ENCODE results near the gene AATK.

Gene AATK

DNA sequence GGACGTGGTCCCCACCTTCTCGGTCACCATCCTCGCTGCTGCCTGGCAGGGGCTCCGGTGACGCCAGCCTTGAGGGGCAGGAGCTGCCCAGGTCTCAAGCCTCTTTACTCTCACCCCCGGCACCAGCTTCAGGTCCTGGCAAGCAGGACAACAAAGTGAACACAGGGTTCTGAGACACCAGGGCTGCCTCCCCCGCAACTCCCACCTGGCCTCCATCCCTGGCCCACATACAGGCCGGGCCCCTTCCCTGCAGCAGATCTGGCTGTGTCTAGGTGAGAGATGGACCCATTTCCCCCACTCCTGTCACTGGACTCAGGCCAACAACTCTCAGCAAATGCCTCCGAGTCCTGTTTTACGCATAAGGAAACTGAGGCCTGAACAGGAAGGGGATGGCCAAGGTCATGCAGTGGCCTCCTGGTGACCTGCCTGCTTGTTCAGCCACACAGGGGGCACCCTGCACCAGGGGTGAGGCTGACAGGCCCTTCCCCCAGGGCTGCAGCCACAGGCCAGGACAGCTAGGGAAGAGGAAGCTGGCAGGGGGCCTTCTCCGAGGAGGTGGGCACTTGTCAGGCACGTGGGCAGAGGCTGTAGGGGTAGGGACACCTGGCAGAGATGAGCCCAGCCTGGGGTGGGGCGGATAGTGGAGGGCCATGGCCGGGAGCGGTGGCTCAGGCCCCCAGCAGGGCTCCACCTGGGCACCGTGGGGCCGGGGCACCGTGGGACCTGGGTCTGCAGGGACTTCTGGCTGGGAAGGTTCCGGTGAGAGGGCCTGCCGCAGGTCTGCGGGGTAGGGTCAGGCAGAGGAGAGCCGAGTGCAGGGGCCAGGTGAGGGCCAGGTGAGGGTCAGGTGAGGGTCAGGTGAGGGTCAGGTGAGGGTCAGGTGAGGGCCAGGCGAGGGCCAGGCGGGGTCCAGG, 47.5 kb downstream of the AATK start:
- no peak for TF ChIP-seq SPI1 (IDR thresholded peaks at IDR 0.05; ENCODE audit: borderline replicate concordance, low read depth)
- TF ChIP-seq, protein P1, sequence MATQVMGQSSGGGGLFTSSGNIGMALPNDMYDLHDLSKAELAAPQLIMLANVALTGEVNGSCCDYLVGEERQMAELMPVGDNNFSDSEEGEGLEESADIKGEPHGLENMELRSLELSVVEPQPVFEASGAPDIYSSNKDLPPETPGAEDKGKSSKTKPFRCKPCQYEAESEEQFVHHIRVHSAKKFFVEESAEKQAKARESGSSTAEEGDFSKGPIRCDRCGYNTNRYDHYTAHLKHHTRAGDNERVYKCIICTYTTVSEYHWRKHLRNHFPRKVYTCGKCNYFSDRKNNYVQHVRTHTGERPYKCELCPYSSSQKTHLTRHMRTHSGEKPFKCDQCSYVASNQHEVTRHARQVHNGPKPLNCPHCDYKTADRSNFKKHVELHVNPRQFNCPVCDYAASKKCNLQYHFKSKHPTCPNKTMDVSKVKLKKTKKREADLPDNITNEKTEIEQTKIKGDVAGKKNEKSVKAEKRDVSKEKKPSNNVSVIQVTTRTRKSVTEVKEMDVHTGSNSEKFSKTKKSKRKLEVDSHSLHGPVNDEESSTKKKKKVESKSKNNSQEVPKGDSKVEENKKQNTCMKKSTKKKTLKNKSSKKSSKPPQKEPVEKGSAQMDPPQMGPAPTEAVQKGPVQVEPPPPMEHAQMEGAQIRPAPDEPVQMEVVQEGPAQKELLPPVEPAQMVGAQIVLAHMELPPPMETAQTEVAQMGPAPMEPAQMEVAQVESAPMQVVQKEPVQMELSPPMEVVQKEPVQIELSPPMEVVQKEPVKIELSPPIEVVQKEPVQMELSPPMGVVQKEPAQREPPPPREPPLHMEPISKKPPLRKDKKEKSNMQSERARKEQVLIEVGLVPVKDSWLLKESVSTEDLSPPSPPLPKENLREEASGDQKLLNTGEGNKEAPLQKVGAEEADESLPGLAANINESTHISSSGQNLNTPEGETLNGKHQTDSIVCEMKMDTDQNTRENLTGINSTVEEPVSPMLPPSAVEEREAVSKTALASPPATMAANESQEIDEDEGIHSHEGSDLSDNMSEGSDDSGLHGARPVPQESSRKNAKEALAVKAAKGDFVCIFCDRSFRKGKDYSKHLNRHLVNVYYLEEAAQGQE (IDR thresholded peaks at IDR 0.05; ENCODE audit: insufficient replicate concordance, low read depth), result no peak
- no peak for TF ChIP-seq POLR2AphosphoS5 (IDR thresholded peaks at IDR 0.05; ENCODE audit: low read depth)
- TF ChIP-seq, protein P2, sequence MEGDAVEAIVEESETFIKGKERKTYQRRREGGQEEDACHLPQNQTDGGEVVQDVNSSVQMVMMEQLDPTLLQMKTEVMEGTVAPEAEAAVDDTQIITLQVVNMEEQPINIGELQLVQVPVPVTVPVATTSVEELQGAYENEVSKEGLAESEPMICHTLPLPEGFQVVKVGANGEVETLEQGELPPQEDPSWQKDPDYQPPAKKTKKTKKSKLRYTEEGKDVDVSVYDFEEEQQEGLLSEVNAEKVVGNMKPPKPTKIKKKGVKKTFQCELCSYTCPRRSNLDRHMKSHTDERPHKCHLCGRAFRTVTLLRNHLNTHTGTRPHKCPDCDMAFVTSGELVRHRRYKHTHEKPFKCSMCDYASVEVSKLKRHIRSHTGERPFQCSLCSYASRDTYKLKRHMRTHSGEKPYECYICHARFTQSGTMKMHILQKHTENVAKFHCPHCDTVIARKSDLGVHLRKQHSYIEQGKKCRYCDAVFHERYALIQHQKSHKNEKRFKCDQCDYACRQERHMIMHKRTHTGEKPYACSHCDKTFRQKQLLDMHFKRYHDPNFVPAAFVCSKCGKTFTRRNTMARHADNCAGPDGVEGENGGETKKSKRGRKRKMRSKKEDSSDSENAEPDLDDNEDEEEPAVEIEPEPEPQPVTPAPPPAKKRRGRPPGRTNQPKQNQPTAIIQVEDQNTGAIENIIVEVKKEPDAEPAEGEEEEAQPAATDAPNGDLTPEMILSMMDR (IDR thresholded peaks at IDR 0.05; ENCODE audit: insufficient read depth, low read length), result no peak
- Histone ChIP-seq H3K27me3 (ENCODE audit: insufficient read depth, poor library complexity, severe bottlenecking) (peaks cover 10% of the 10 kb centered on the region), H3K27ac (replicated peaks) (no peak overlapping the region), H3K4me3 (replicated peaks; ENCODE audit: insufficient read depth, low read length) (no peak overlapping the region)
- DNase-seq (ENCODE audit: low read depth in 1 of 2, low spot score in 1 of 2), result no peak

DNA sequence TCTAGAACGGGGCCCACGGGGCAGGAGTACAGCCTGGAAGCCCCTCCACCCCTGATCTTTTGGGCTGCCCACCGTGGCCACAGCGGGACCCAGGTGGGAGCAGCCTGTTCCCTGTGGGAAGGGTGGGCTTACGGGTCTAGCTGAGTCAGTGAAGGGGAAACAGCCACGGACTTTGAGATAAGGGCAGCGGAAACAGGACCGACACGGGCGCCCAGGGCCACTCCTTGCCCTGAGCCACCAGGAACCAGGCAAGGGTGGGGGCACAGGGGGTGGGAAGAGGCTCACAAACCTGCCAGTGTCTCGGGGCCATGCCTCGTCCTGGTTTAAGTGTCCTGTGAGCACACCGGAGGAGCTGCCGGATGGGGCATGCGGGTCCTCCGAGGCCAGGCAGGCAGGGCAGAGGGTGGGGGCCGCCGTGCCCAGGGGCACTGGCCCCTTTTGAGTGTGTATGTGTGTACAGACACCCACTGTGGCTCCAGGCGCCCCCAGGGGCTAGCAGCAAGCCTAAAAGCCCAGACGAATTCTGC, 48.3 kb downstream of the AATK start:
- Histone ChIP-seq H3K4me3 (replicated peaks; ENCODE audit: insufficient read depth, low read length) (no peak overlapping the region), H3K27me3 (ENCODE audit: insufficient read depth, poor library complexity, severe bottlenecking) (peaks cover 10% of the 10 kb centered on the region), H3K27ac (replicated peaks) (no peak overlapping the region)
- TF ChIP-seq, protein P2 (IDR thresholded peaks at IDR 0.05; ENCODE audit: insufficient read depth, low read length), result no peak
- TF ChIP-seq GABPA (IDR thresholded peaks at IDR 0.05; ENCODE audit: low read depth), result no peak
- no peak for DNase-seq (ENCODE audit: low read depth in 1 of 2, low spot score in 1 of 2)

DNA sequence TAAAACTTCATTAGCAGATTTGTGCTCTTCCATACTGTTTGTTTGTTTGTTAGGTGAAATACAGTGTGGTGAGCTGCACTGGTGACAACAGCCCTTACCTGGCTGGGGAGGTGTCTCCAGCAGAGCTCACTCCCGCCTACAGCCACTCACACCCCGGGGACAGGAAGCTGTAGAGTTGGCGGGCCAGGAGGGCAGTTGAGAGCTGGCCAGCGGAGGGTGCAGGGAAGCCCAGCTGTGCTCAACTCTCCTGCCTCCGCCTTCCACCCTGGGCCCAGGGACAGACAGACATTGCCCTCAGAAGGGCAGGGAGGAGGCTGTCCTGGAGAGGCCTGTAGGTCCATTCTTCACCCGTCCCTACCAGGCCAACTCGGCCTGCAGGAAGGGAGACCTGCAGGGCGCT, 49.3 kb downstream of the AATK start:
- no peak for DNase-seq (ENCODE audit: low read depth in 1 of 2, low spot score in 1 of 2)
- Histone ChIP-seq H3K27ac (replicated peaks) (no peak overlapping the region), H3K27me3 (ENCODE audit: insufficient read depth, poor library complexity, severe bottlenecking) (peaks cover 10% of the 10 kb centered on the region), H3K4me3 (replicated peaks; ENCODE audit: insufficient read depth, low read length) (no peak overlapping the region)
- TF ChIP-seq, protein P2 (IDR thresholded peaks at IDR 0.05; ENCODE audit: insufficient read depth, low read length), result no peak
- TF ChIP-seq, protein P1 (IDR thresholded peaks at IDR 0.05; ENCODE audit: insufficient replicate concordance, low read depth), result no peak
- TF ChIP-seq SPI1 (IDR thresholded peaks at IDR 0.05; ENCODE audit: borderline replicate concordance, low read depth), result no peak
- no peak for TF ChIP-seq GABPA (IDR thresholded peaks at IDR 0.05; ENCODE audit: low read depth)
- no peak for TF ChIP-seq POLR2AphosphoS5 (IDR thresholded peaks at IDR 0.05; ENCODE audit: low read depth)
